Measurements from ENCODE around the gene LIG4. TPM values are rescaled to one million over a fixed set of nuclear protein-coding genes. Genes with fewer than 3 reads are reported as not detected.

Gene LIG4
- total RNA-seq, 1 experiment from 2014 or later = 9.6 TPM

DNA sequence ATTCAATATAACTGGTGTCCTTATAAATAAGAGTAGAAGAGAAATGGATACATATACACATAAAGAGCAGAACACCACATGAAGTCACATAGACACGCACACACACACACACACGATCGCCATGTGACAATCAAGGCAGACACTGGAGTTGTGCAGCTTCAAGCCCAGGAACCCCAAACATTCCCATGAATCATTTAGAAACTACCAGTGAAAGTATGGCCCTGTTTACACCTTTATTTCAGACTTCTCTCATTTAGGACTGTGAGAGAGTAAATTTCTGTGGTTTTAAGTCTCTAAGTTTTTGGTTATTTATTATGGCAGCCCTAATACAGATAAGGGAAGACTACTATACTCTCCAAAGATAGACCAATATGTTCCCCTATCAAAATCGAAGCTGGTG, 33.8 kb upstream of the LIG4 start:
- no peak overlapping the region for H3K4me3 Mint-ChIP-seq (ENCODE audit: unreplicated experiment)

DNA sequence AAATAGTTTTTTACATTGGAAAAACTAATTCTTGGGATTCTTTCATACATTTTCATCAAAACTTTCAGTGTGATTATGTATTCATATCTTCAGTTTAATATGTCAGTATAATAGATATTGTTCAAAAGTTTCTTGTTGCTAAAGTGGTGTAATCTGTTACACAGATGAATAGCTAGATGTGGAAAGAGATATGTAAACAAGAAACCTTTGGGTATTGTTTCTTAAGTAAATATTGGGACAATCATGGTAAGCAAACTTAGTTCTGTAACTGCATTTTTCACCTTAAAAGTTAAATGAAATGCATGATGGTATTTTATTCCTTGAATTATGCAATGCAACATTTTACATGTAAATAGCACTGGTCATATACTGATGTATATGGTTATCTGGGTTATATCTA, 15.0 kb upstream of the LIG4 start:
- no TSS peak for BruUV-seq (replicated peaks)
- CTCF ChIA-PET = no interaction called here

More for the DNA sequence above, 33.8 kb upstream of the LIG4 start:
- Mint-ChIP-seq H3K27me3 (ENCODE audit: insufficient read depth, unreplicated experiment) (no peaks in the 10 kb centered on the region), H3K4me1 (ENCODE audit: low read depth, unreplicated experiment) (no peaks in the 10 kb centered on the region), H3K36me3 (ENCODE audit: insufficient read depth, unreplicated experiment) (peaks cover 6% of the 10 kb centered on the region), H3K27ac (ENCODE audit: unreplicated experiment) (no peak overlapping the region), H3K9me3 (ENCODE audit: unreplicated experiment) (peaks cover 22% of the 10 kb centered on the region)
- intact Hi-C loops (cut with micrococcal nuclease; ENCODE audit: unreplicated experiment) = no loop called here
- ChIA-PET CTCF (no interaction called here), POLR2A (no interaction called here)
- no peaks in the 10 kb centered on the region for H3K27me3 ChIP-seq (replicated peaks; ENCODE audit: control insufficient read depth, insufficient read depth, low read length)
- no peak overlapping the region for H3K4me3 ChIP-seq (ENCODE audit: low read depth, low read length)
- H3K4me1 ChIP-seq = no peaks in the 10 kb centered on the region
- BruUV-seq (replicated peaks) = no TSS peak
- TF ChIP-seq, protein P1, sequence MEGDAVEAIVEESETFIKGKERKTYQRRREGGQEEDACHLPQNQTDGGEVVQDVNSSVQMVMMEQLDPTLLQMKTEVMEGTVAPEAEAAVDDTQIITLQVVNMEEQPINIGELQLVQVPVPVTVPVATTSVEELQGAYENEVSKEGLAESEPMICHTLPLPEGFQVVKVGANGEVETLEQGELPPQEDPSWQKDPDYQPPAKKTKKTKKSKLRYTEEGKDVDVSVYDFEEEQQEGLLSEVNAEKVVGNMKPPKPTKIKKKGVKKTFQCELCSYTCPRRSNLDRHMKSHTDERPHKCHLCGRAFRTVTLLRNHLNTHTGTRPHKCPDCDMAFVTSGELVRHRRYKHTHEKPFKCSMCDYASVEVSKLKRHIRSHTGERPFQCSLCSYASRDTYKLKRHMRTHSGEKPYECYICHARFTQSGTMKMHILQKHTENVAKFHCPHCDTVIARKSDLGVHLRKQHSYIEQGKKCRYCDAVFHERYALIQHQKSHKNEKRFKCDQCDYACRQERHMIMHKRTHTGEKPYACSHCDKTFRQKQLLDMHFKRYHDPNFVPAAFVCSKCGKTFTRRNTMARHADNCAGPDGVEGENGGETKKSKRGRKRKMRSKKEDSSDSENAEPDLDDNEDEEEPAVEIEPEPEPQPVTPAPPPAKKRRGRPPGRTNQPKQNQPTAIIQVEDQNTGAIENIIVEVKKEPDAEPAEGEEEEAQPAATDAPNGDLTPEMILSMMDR (IDR thresholded peaks at IDR 0.05; ENCODE audit: insufficient read depth in 1 of 2, low read depth in 1 of 2, low read length in 1 of 2, severe bottlenecking in 1 of 2, unreplicated experiment in 1 of 2) = no peak
- H3K36me3 ChIP-seq (ENCODE audit: control insufficient read depth, insufficient read depth, low read length) = no peaks in the 10 kb centered on the region
- H3K9me3 ChIP-seq = no peaks in the 10 kb centered on the region
- DNase-seq = no peak

DNA sequence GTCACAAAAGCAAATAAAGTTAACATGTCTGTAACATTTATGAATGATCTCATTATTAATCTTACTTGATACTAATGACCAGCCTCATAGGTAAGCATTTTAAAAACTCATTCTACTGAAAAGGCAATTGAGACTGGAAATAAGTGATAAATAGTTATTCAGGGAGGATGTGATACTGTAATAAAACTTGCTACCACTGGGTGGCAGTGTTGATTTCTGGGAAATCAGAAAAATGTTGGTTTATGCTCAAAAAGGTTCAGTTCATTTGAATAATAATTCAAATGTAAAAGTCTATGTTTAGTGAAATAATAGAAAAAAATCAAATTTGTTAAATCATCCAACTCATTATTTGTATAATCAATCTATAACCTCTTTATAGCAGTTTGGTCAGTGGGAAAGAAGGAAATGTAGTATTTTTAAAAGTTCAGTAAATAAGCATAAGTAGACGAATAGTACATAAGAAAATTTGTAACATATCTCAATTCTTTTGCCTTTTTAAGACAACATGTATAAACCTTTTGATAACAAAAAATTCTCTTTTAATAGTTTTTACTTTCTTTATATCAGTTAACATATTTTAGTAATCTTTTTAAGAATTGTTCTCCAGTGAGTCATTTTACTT, 12.4 kb upstream of the LIG4 start:
- CTCF ChIA-PET = no interaction called here
- intact Hi-C loops (cut with micrococcal nuclease; ENCODE audit: unreplicated experiment) = loop anchor here (2.0 to 10.0 kb wide), 5 partner anchors 73 to 1023 kb away; no protein-coding TSS in a partner anchor
- POLR2A ChIA-PET = no interaction called here
- Histone ChIP-seq H3K4me1 (peaks cover 28% of the 10 kb centered on the region), H3K27me3 (replicated peaks; ENCODE audit: control insufficient read depth, insufficient read depth, low read length) (no peaks in the 10 kb centered on the region), H3K4me3 (ENCODE audit: low read depth, low read length) (no peak overlapping the region), H3K36me3 (ENCODE audit: control insufficient read depth, insufficient read depth, low read length) (no peaks in the 10 kb centered on the region), H3K9me3 (no peaks in the 10 kb centered on the region)
- H3K36me3 Mint-ChIP-seq (ENCODE audit: insufficient read depth, unreplicated experiment) = peaks cover 13% of the 10 kb centered on the region
- DNase-seq = peak in 1 of 2 experiments; percentile 60
- no peak overlapping the region for H3K27ac Mint-ChIP-seq (ENCODE audit: unreplicated experiment)
- BruUV-seq (replicated peaks) = no TSS peak
- TF ChIP-seq, protein P1 (IDR thresholded peaks at IDR 0.05; ENCODE audit: insufficient read depth in 1 of 2, low read depth in 1 of 2, low read length in 1 of 2, severe bottlenecking in 1 of 2, unreplicated experiment in 1 of 2) = peak; percentile 64 to 68
- peaks cover 28% of the 10 kb centered on the region for H3K4me1 Mint-ChIP-seq (ENCODE audit: low read depth, unreplicated experiment)
- H3K9me3 Mint-ChIP-seq (ENCODE audit: unreplicated experiment) = no peaks in the 10 kb centered on the region
- no peaks in the 10 kb centered on the region for H3K27me3 Mint-ChIP-seq (ENCODE audit: insufficient read depth, unreplicated experiment)
- H3K4me3 Mint-ChIP-seq (ENCODE audit: unreplicated experiment) = no peak overlapping the region

More for the DNA sequence above, 15.0 kb upstream of the LIG4 start:
- Histone ChIP-seq H3K4me3 (ENCODE audit: low read depth, low read length) (no peak overlapping the region), H3K36me3 (ENCODE audit: control insufficient read depth, insufficient read depth, low read length) (no peaks in the 10 kb centered on the region), H3K9me3 (no peaks in the 10 kb centered on the region), H3K27me3 (replicated peaks; ENCODE audit: control insufficient read depth, insufficient read depth, low read length) (no peaks in the 10 kb centered on the region), H3K4me1 (peaks cover 24% of the 10 kb centered on the region)
- H3K36me3 Mint-ChIP-seq (ENCODE audit: insufficient read depth, unreplicated experiment) = peaks cover 13% of the 10 kb centered on the region
- no peaks in the 10 kb centered on the region for H3K27me3 Mint-ChIP-seq (ENCODE audit: insufficient read depth, unreplicated experiment)
- intact Hi-C loops (cut with micrococcal nuclease; ENCODE audit: unreplicated experiment) = no loop called here
- no peak overlapping the region for H3K4me3 Mint-ChIP-seq (ENCODE audit: unreplicated experiment)
- no peaks in the 10 kb centered on the region for H3K9me3 Mint-ChIP-seq (ENCODE audit: unreplicated experiment)
- TF ChIP-seq, protein P1 (IDR thresholded peaks at IDR 0.05; ENCODE audit: insufficient read depth in 1 of 2, low read depth in 1 of 2, low read length in 1 of 2, severe bottlenecking in 1 of 2, unreplicated experiment in 1 of 2) = no peak
- peaks cover 23% of the 10 kb centered on the region for H3K4me1 Mint-ChIP-seq (ENCODE audit: low read depth, unreplicated experiment)
- no peak for DNase-seq
- no peak overlapping the region for H3K27ac Mint-ChIP-seq (ENCODE audit: unreplicated experiment)
- POLR2A ChIA-PET = no interaction called here

All from Caco-2 (cell line).